SU-DHL-6 (cell line): ENCODE measurements around the gene SLC22A4.

ENCODE experiments used
- CTCF ChIP-seq: fragments of 200-600 bp; sonication (generic); IDR thresholded peaks from one replicate; pipeline ENCODE4 v1.5.1; 2017; ENCODE audit warnings: antibody characterized with exemption, mild to moderate bottlenecking, low read length, moderate library complexity; ENCODE audit not compliant: insufficient read depth, poor library complexity, severe bottlenecking
- EZH2phosphoT487 ChIP-seq: fragments of 200-600 bp; sonication (generic), shearing (Covaris generic); conservative IDR thresholded peaks from 2 replicates; pipeline ENCODE4 v1.6.1; 2018; ENCODE audit warnings: mild to moderate bottlenecking, antibody characterized with exemption, low read length, moderate library complexity, mixed read lengths

GRCh38 chr5:132321109-132321721 lies 27.0 kb downstream of the SLC22A4 start:
- TF ChIP-seq CTCF (no peak), EZH2phosphoT487 (no peak)
